HepG2 (cell line): ENCODE data around the gene TRIM54.
"Not testable (repeated sequence)": the region's sequence is repeated elsewhere in the genome, so short reads cannot be mapped to it uniquely, and the experiment has no call there.

Experiments
- CREB1 ChIP-seq, 2 experiments: fragments of 450-650 bp in 1 of 2; IDR thresholded peaks; 2 replicates each; pipeline ENCODE4 v1.6.1; 2016 to 2017; ENCODE audit warnings: control low read depth in 1 of 2, mild to moderate bottlenecking in 1 of 2, missing compliant biosample characterization in 1 of 2, missing genetic modification characterization in 1 of 2
- ESRRA ChIP-seq: sonication (generic); formaldehyde crosslinking; IDR thresholded peaks from 2 replicates; pipeline ENCODE4 v1.5.1; 2020; ENCODE audit warnings: mild to moderate bottlenecking, low read depth, missing genetic modification reagents

DNA sequence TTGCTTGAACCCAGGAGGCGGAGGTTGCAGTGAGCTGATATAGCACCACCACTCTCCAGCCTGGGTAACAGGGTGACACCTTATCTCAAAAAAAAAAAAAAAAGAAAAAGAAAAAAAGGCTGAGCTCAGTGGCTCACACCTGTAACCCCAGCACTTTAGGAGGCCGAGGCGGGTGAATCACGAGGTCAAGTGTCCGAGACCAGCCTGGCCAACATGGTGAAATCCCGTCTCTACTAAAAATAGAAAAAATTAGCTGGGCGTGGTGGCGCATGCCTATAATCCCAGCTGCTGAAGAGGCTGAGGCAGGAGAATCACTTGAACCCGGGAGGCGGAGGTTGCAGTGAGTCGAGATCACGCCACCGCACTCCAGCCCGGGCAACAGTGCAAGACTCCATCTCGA, 37.6 kb downstream of the TRIM54 start:
- not testable (repeated sequence) for TF ChIP-seq ESRRA (CRISPR knock-in tag); CREB1 (IDR thresholded peaks at IDR 0.05); CREB1 (CRISPR knock-in tag; IDR thresholded peaks at IDR 0.05)
